Measurements from ENCODE around the gene AVL9.

Gene AVL9

GRCh38 chr7:32535162-32535702, 39.9 kb downstream of the AVL9 start:
- no peak for DNase-seq (ENCODE audit: low spot score)

GRCh38 chr7:32536016-32536415, 40.7 kb downstream of the AVL9 start:
- no peak for DNase-seq (ENCODE audit: low spot score)

- no peak for DNase-seq (ENCODE audit: low spot score)
These were observed 41.3 kb downstream of the AVL9 start for GRCh38 chr7:32536585-32536984.

GRCh38 chr7:32537760-32538159, 42.5 kb downstream of the AVL9 start:
- DNase-seq (ENCODE audit: low spot score) = no peak

GRCh38 chr7:32539366-32539765, 44.1 kb downstream of the AVL9 start:
- no peak for DNase-seq (ENCODE audit: low spot score)

- no peak for DNase-seq (ENCODE audit: low spot score)
These were observed 44.7 kb downstream of the AVL9 start for GRCh38 chr7:32539919-32540531.

GRCh38 chr7:32542595-32542994, 47.3 kb downstream of the AVL9 start:
- no peak for DNase-seq (ENCODE audit: low spot score)

GRCh38 chr7:32559480-32559879, 64.2 kb downstream of the AVL9 start:
- no peak for DNase-seq (ENCODE audit: low spot score)

GRCh38 chr7:32560075-32560474, 64.8 kb downstream of the AVL9 start:
- no peak for DNase-seq (ENCODE audit: low spot score)

GRCh38 chr7:32561613-32562012, 66.3 kb downstream of the AVL9 start:
- no peak for DNase-seq (ENCODE audit: low spot score)

- no peak for DNase-seq (ENCODE audit: low spot score)
These were observed 69.3 kb downstream of the AVL9 start for GRCh38 chr7:32564542-32564941.

GRCh38 chr7:32569388-32570289, 74.3 kb downstream of the AVL9 start:
- DNase-seq (ENCODE audit: low spot score) = no peak

GRCh38 chr7:32573110-32573687, 77.9 kb downstream of the AVL9 start:
- no peak for DNase-seq (ENCODE audit: low spot score)

- no peak for DNase-seq (ENCODE audit: low spot score)
These were observed 79.3 kb downstream of the AVL9 start for GRCh38 chr7:32574626-32575025.

GRCh38 chr7:32577421-32577820, 82.1 kb downstream of the AVL9 start:
- no peak for DNase-seq (ENCODE audit: low spot score)

- DNase-seq (ENCODE audit: low spot score) = no peak
These were observed 84.5 kb downstream of the AVL9 start for GRCh38 chr7:32579776-32580175.

GRCh38 chr7:32580646-32581045, 85.4 kb downstream of the AVL9 start:
- DNase-seq (ENCODE audit: low spot score) = no peak

GRCh38 chr7:32582036-32582435, 86.7 kb downstream of the AVL9 start:
- no peak for DNase-seq (ENCODE audit: low spot score)

GRCh38 chr7:32583791-32584190, 88.5 kb downstream of the AVL9 start:
- no peak for DNase-seq (ENCODE audit: low spot score)

GRCh38 chr7:32586291-32587221, 91.3 kb downstream of the AVL9 start:
- no peak for DNase-seq (ENCODE audit: low spot score)

GRCh38 chr7:32587411-32587948, 92.2 kb downstream of the AVL9 start:
- DNase-seq (ENCODE audit: low spot score) = no peak

- DNase-seq (ENCODE audit: low spot score) = no peak
These were observed 93.4 kb downstream of the AVL9 start for GRCh38 chr7:32588657-32589056.

All from iPS-NIHi11 (cell line).